DOHH2 (cell line): ENCODE data around the gene GRIK2.

Experiments used
- H3F3A ChIP-seq: fragments of 200-600 bp; sonication (generic), shearing (Covaris generic); 2 replicates; pipeline ENCODE4 v1.6.0; 2016; ENCODE audit warnings: antibody characterized with exemption, mild to moderate bottlenecking; ENCODE audit not compliant: control insufficient read depth, insufficient read depth
- H3K27ac ChIP-seq: fragments of 200-600 bp; sonication (generic); 2 replicates; pipeline ENCODE4 v1.5.1; 2014; ENCODE audit warnings: low read depth, mild to moderate bottlenecking, low read length, moderate library complexity
- H3K27me3 ChIP-seq: fragments of 200-600 bp; sonication (generic); 2 replicates; pipeline ENCODE4 v1.6.1; 2014; ENCODE audit warnings: mild to moderate bottlenecking, low read length, mixed read lengths; ENCODE audit not compliant: control insufficient read depth
- H3K36me3 ChIP-seq: fragments of 200-600 bp; sonication (generic); 2 replicates; pipeline ENCODE4 v1.6.1; 2014; ENCODE audit warnings: mild to moderate bottlenecking, low read length, moderate library complexity, mixed read lengths; ENCODE audit not compliant: control insufficient read depth
- H3K4me1 ChIP-seq: fragments of 200-600 bp; sonication (generic); 2 replicates; pipeline ENCODE4 v1.6.1; 2014; ENCODE audit warnings: mild to moderate bottlenecking, low read length, mixed read lengths; ENCODE audit not compliant: control insufficient read depth
- H3K4me2 ChIP-seq: fragments of 200-600 bp; sonication (generic); 2 replicates; pipeline ENCODE4 v1.6.0; 2014; ENCODE audit warnings: mild to moderate bottlenecking, low read length, moderate library complexity
- H3K4me3 ChIP-seq: fragments of 200-600 bp; sonication (generic); 2 replicates; pipeline ENCODE4 v1.5.1; 2014; ENCODE audit warnings: mild to moderate bottlenecking, low read length, mixed read lengths
- H3K79me2 ChIP-seq: fragments of 200-600 bp; sonication (generic); 2 replicates; pipeline ENCODE4 v1.6.1; 2014; ENCODE audit warnings: mild to moderate bottlenecking, low read length, mixed read lengths; ENCODE audit not compliant: control insufficient read depth
- H3K9me2 ChIP-seq: fragments of 200-600 bp; sonication (generic); replicated peaks from 2 replicates; pipeline ENCODE4 v1.6.1; 2014; ENCODE audit warnings: mild to moderate bottlenecking, low read length, mixed read lengths; ENCODE audit not compliant: control insufficient read depth
- H3K9me3 ChIP-seq: fragments of 200-600 bp; sonication (generic); 2 replicates; pipeline ENCODE4 v1.6.1; 2014; ENCODE audit warnings: antibody characterized with exemption, low read length, mixed read lengths; ENCODE audit not compliant: control insufficient read depth, insufficient read depth
- H4K20me1 ChIP-seq: fragments of 200-600 bp; sonication (generic); 2 replicates; pipeline ENCODE4 v1.6.0; 2014; ENCODE audit warnings: low read depth, mild to moderate bottlenecking, antibody characterized with exemption, low read length, moderate library complexity; ENCODE audit not compliant: control insufficient read depth, insufficient read depth
- EZH2phosphoT487 ChIP-seq: fragments of 200-600 bp; sonication (generic); IDR thresholded peaks from 2 replicates; pipeline ENCODE4 v1.6.1; 2017; ENCODE audit warnings: borderline replicate concordance, mild to moderate bottlenecking, antibody characterized with exemption, low read length, moderate library complexity, mixed read lengths
- TF ChIP-seq, protein P1 (sequence below): fragments of 200-600 bp; sonication (generic); IDR thresholded peaks from one replicate; pipeline ENCODE4 v1.5.1; 2014; ENCODE audit warnings: antibody characterized with exemption, mild to moderate bottlenecking, low read depth, low read length; ENCODE audit not compliant: poor library complexity, severe bottlenecking

GRIK2 gene

DNA sequence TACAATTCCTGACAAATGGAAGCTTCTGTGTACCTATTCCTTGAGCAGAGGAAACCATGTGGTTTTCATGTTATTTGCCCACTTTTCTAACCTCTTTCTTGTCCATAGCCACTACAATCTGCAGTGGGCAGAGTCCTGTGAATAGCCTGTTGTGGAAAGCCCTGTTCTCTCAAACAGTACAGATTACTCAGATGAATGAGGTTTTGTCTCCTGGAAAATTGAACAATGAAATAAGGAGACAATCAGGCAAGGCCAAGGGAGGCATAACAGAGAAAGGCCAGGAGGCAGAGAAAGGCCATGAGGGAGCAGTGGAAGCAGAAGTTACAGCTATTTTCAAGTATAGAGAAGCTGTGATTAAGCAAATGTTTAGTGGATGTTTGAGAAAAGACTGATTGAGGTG lies 189.3 kb downstream of the GRIK2 start:
- Histone ChIP-seq H3F3A (no peaks in the 10 kb centered on the region), H4K20me1 (no peaks in the 10 kb centered on the region), H3K36me3 (no peaks in the 10 kb centered on the region), H3K4me1 (no peaks in the 10 kb centered on the region), H3K4me2 (no peak overlapping the region), H3K9me2 (no peaks in the 10 kb centered on the region), H3K27me3 (no peaks in the 10 kb centered on the region), H3K9me3 (no peaks in the 10 kb centered on the region), H3K27ac (no peak overlapping the region), H3K4me3 (no peak overlapping the region), H3K79me2 (no peaks in the 10 kb centered on the region)
- TF ChIP-seq EZH2phosphoT487 = no peak
- TF ChIP-seq, protein P1, sequence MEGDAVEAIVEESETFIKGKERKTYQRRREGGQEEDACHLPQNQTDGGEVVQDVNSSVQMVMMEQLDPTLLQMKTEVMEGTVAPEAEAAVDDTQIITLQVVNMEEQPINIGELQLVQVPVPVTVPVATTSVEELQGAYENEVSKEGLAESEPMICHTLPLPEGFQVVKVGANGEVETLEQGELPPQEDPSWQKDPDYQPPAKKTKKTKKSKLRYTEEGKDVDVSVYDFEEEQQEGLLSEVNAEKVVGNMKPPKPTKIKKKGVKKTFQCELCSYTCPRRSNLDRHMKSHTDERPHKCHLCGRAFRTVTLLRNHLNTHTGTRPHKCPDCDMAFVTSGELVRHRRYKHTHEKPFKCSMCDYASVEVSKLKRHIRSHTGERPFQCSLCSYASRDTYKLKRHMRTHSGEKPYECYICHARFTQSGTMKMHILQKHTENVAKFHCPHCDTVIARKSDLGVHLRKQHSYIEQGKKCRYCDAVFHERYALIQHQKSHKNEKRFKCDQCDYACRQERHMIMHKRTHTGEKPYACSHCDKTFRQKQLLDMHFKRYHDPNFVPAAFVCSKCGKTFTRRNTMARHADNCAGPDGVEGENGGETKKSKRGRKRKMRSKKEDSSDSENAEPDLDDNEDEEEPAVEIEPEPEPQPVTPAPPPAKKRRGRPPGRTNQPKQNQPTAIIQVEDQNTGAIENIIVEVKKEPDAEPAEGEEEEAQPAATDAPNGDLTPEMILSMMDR = no peak

DNA sequence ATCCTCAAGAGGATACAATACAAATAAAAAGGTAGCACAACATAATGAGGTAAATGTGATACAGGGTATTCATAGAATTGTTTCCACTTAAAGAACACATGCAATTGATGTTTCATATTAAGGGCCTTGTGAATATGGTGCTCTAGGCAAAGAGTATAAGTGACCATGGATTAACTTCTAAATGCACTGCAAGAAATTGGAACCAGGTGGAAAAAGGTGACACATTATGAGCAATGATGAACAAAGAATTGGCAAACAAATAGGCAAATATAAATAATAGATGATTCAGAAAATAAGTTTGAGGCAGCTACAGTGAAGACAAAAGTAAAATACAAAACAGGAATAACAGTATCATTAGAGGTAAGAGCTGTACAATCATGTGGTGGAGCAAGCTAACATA lies 192.0 kb downstream of the GRIK2 start:
- no peaks in the 10 kb centered on the region for H3K27me3 ChIP-seq
- no peak overlapping the region for H3K27ac ChIP-seq
- H4K20me1 ChIP-seq = no peaks in the 10 kb centered on the region
- H3K36me3 ChIP-seq = no peaks in the 10 kb centered on the region
- H3K79me2 ChIP-seq = no peaks in the 10 kb centered on the region
- no peaks in the 10 kb centered on the region for H3K9me3 ChIP-seq
- no peaks in the 10 kb centered on the region for H3K4me1 ChIP-seq
- no peak overlapping the region for H3K4me2 ChIP-seq
- no peaks in the 10 kb centered on the region for H3K9me2 ChIP-seq
- H3K4me3 ChIP-seq = no peak overlapping the region
- H3F3A ChIP-seq = no peaks in the 10 kb centered on the region
- TF ChIP-seq, protein P1 = no peak
- no peak for TF ChIP-seq EZH2phosphoT487

DNA sequence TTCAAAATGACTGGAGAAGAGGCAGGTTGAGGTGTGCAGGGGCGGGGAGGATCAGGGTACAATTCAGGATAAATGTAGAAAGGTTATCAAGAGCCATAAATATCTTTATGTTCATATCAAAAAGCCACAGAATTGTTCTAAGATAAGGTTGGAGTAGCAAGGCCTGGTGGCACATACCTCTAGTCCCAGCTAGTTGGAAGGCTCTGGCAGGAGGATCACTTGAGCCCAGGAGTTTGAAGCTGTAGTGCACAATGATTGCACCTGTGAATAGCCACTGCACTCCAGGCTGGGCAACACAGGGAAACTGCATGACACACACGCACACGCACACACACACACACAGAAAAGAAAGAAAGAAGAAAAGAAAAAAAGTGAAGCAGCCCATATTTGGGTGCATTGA lies 194.8 kb downstream of the GRIK2 start:
- H3K9me2 ChIP-seq = no peaks in the 10 kb centered on the region
- no peaks in the 10 kb centered on the region for H3K79me2 ChIP-seq
- no peaks in the 10 kb centered on the region for H3K36me3 ChIP-seq
- no peaks in the 10 kb centered on the region for H4K20me1 ChIP-seq
- no peaks in the 10 kb centered on the region for H3K27me3 ChIP-seq
- no peak overlapping the region for H3K27ac ChIP-seq
- no peaks in the 10 kb centered on the region for H3K9me3 ChIP-seq
- TF ChIP-seq, protein P1 = no peak
- no peak for TF ChIP-seq EZH2phosphoT487
- no peak overlapping the region for H3K4me3 ChIP-seq
- no peak overlapping the region for H3K4me2 ChIP-seq
- H3F3A ChIP-seq = no peaks in the 10 kb centered on the region
- no peaks in the 10 kb centered on the region for H3K4me1 ChIP-seq

DNA sequence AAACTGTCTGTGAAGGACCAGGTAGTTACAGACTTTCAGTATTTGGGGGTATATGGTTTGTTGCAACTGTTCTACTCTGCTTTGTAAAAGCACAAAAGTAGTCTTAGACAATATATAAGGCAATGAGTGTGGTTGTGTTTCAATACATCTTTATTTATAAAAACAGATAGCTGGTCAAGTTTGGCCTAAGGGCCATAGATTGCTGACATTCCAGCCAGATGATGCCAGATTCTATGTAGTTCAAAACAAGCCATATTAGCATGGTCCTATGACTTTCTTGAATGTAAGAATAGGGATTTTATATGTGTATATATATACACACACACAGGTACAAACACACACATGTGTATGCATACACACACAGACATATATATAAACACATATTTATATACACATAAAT lies 201.8 kb downstream of the GRIK2 start:
- no peak overlapping the region for H3K4me2 ChIP-seq
- H3K9me2 ChIP-seq = no peaks in the 10 kb centered on the region
- no peak overlapping the region for H3K4me3 ChIP-seq
- no peaks in the 10 kb centered on the region for H3K27me3 ChIP-seq
- no peaks in the 10 kb centered on the region for H3K36me3 ChIP-seq
- H3K4me1 ChIP-seq = no peaks in the 10 kb centered on the region
- H3K27ac ChIP-seq = no peak overlapping the region
- TF ChIP-seq EZH2phosphoT487 = no peak
- TF ChIP-seq, protein P1 = no peak
- no peaks in the 10 kb centered on the region for H3K79me2 ChIP-seq
- H4K20me1 ChIP-seq = no peaks in the 10 kb centered on the region
- no peaks in the 10 kb centered on the region for H3F3A ChIP-seq
- no peaks in the 10 kb centered on the region for H3K9me3 ChIP-seq
